ENCODE measurements around the gene AQP1.

Gene AQP1

DNA sequence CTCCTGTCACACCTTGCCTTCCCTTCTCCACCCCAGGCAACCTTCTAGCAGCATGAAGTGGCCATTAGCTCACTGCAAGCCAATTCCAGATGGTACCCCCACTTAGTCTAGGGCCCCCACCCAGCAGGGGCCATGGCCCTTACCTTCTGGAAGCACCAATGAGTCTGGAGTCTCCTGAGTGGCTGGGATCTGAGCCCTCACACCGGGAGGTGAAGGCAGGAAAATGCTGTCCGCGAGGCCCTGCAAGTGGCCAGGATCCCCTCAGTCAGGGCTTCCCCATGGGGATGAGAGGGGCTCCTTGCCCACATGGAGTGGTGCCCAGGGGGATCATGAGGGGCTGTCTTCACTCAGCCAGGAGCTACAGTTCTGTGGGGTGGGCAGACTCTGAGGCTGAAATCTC, 4.6 kb downstream of the AQP1 start:
- TF ChIP-seq ZNF274 (IDR thresholded peaks at IDR 0.05; ENCODE audit: low read depth, low read length), result no peak
- H3K4me3 ChIP-seq (ENCODE audit: low read length), result no peak overlapping the region

DNA sequence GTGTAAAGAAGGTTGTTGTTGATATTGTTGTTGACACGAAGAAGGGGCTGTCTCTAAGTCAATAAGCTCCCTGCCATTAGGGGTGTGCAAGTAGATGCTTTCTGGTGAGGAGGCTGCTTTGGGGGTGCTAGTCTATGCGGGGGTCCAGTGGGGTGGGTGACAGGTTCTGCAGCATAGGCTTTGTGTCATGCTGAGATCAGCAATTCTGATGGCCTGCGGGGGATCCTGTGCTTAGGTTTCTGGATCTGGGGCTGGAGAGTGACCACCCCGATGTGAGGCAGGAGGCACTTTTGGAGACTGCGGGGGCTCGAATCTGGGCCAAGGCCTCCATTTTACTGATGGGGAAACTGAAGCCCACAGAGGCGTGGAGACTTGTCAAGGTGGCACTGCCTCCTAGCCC, 5.1 kb downstream of the AQP1 start:
- H3K4me3 ChIP-seq (ENCODE audit: low read length), result no peak overlapping the region
- no peak for TF ChIP-seq ZNF274 (IDR thresholded peaks at IDR 0.05; ENCODE audit: low read depth, low read length)

DNA sequence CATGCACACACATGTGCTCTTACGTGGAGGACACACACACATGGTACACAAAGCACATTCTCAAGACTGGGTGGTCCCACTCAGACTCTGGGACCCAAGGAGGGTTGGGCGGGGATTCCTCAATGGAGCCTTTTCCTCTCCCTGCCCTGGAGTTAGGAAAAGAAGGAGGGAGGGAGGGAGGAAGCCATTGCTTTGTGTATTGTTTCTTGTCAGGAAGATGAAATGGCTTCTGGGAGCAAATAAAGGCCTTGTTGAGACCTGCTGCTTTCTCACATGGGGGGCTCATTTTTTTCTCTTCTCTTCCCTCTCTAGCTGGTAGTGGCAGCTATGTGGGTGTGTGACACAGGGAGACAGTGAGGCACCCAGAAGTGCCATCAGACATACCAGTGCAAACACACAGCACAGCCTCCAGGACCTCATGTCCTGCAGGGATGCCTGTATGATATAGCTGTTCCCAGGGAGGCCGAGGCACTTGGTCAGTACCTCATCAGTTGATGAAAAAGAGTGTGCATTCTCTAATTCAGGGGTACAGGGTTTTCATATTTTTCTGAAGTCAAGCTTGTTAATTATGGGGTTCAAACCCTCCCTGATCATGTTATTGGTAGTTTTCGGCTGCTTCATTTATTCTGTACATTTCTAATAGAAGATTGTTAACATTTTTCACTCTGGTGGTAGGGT, 5.7 kb downstream of the AQP1 start:
- H3K4me3 ChIP-seq (ENCODE audit: low read length), result no peak overlapping the region
- TF ChIP-seq ZNF274 (IDR thresholded peaks at IDR 0.05; ENCODE audit: low read depth, low read length), result no peak

- TF ChIP-seq ZNF274 (IDR thresholded peaks at IDR 0.05; ENCODE audit: low read depth, low read length), result no peak
- no peak overlapping the region for H3K4me3 ChIP-seq (ENCODE audit: low read length)
Measured at GRCh38 chr7:30918676-30919075, 7.0 kb downstream of the AQP1 start.

DNA sequence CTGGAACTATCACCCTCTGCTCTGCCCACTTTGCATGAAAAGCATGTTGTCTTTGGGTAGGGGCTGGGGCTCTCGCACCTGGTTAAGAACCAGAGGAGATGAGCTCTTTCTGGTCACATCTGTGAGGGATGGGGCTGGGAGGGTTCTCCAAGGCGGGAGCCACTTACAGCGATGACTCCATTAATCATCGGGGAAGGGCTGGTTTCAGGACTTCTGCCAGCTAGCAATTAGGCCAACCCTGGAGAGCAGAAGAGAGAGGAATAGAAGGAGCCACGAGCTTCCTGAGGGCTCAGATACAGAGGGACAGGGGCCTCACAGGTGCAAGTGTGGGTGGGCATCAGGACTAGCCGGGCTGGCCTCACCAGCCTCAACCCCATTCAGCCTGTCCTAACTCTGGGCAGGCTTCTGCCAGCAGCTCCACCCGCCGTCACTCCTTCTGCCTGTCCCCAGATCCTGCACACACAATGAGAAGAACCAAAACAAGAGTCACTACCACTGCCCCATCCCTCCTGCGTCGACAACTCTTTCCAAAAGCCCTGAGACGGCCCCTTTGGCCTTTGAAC, 8.4 kb downstream of the AQP1 start:
- no peak for TF ChIP-seq ZNF274 (IDR thresholded peaks at IDR 0.05; ENCODE audit: low read depth, low read length)
- H3K4me3 ChIP-seq (ENCODE audit: low read length), result no peak overlapping the region

DNA sequence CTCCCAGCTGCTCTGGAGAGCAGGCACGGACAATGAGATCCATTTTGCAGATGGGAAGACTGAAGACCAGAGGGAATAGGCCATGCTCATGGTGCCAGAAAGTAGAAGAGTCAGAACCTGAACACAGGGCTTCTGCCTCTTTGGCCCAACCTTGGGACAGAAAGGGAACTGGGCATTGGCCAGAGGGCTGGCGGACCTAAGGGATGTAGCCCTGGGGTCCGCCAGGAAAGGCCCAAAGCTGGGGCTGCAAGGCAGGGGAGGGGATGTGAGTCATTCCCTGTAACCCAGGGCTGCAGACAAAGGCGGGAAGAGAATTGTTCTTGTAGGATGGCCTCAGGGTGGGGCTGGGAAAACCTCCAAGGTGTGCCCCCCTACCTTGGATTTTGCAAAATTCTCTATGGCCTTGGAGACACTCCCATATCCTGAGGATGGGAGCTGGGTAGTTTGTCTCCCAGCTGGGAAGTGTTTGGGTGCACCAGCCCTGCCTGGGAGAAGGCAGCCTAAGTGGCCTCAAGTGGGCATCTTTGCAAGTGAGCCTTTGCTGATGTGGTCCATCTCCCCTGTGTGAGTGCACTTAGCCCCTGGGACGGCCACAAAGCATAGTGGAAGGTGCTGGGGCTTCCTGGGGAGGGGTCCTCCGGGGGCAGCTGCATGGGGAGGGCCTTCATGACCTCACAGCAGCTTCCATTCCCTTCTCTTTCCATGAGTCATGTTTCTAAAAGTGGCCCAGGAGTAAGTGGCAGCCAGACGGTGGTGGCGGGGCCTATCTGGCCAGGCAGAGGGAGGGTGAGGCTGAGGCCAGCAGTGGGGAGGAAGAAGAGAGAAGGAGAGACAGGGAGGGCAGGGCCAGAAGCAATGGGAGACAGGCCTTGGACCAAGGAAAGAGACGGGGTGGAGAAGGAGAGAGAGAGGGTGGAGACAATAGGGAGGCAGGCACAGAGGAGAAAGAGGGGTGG, 9.2 kb downstream of the AQP1 start:
- H3K4me3 ChIP-seq (ENCODE audit: low read length), result no peak overlapping the region
- no peak for TF ChIP-seq ZNF274 (IDR thresholded peaks at IDR 0.05; ENCODE audit: low read depth, low read length)

GRCh38 chr7:30921540-30922401, 10.1 kb downstream of the AQP1 start:
- H3K4me3 ChIP-seq (ENCODE audit: low read length), result no peak overlapping the region
- no peak for TF ChIP-seq ZNF274 (IDR thresholded peaks at IDR 0.05; ENCODE audit: low read depth, low read length)

GRCh38 chr7:30922596-30922995, 10.9 kb downstream of the AQP1 start:
- H3K4me3 ChIP-seq (ENCODE audit: low read length), result no peak overlapping the region
- no peak for TF ChIP-seq ZNF274 (IDR thresholded peaks at IDR 0.05; ENCODE audit: low read depth, low read length)

DNA sequence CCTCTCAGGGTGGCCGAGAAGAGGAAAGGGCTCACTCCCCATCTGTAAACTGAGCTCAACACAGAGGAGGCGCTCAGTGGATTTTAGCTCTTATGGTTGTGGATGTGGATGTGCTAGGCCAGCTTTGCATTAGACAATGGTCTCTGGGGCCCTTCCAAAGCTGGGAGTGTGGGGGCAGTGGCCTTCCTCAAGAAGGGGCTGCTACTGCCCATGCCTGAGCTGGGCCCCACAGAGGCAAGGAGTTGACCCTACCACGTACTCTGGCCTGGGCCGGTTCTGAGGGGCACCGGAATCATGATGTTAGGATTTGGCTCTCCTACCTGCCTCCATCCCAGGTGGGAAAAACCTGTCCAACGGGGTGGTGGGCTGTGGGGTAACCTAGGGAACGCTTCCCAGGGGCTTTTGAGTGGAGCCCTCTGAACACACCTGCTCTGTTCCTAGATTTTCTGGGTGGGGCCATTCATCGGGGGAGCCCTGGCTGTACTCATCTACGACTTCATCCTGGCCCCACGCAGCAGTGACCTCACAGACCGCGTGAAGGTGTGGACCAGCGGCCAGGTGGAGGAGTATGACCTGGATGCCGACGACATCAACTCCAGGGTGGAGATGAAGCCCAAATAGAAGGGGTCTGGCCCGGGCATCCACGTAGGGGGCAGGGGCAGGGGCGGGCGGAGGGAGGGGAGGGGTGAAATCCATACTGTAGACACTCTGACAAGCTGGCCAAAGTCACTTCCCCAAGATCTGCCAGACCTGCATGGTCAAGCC, 11.5 kb downstream of the AQP1 start:
- TF ChIP-seq ZNF274 (IDR thresholded peaks at IDR 0.05; ENCODE audit: low read depth, low read length), result no peak
- H3K4me3 ChIP-seq (ENCODE audit: low read length), result no peak overlapping the region

DNA sequence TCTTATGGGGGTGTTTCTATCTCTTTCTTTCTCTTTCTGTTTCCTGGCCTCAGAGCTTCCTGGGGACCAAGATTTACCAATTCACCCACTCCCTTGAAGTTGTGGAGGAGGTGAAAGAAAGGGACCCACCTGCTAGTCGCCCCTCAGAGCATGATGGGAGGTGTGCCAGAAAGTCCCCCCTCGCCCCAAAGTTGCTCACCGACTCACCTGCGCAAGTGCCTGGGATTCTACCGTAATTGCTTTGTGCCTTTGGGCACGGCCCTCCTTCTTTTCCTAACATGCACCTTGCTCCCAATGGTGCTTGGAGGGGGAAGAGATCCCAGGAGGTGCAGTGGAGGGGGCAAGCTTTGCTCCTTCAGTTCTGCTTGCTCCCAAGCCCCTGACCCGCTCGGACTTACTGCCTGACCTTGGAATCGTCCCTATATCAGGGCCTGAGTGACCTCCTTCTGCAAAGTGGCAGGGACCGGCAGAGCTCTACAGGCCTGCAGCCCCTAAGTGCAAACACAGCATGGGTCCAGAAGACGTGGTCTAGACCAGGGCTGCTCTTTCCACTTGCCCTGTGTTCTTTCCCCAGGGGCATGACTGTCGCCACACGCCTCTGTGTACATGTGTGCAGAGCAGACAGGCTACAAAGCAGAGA, 12.2 kb downstream of the AQP1 start:
- H3K4me3 ChIP-seq (ENCODE audit: low read length), result no peak overlapping the region
- TF ChIP-seq ZNF274 (IDR thresholded peaks at IDR 0.05; ENCODE audit: low read depth, low read length), result no peak

- TF ChIP-seq ZNF274 (IDR thresholded peaks at IDR 0.05; ENCODE audit: low read depth, low read length), result no peak
- no peak overlapping the region for H3K4me3 ChIP-seq (ENCODE audit: low read length)
Measured at GRCh38 chr7:30924624-30925023, 13.0 kb downstream of the AQP1 start.

DNA sequence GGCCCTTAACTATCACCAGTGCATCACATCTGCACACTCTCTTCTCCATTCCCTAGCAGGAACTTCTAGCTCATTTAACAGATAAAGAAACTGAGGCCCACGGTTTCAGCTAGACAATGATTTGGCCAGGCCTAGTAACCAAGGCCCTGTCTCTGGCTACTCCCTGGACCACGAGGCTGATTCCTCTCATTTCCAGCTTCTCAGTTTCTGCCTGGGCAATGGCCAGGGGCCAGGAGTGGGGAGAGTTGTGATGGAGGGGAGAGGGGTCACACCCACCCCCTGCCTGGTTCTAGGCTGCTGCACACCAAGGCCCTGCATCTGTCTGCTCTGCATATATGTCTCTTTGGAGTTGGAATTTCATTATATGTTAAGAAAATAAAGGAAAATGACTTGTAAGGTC, 13.5 kb downstream of the AQP1 start:
- TF ChIP-seq ZNF274 (IDR thresholded peaks at IDR 0.05; ENCODE audit: low read depth, low read length), result no peak
- no peak overlapping the region for H3K4me3 ChIP-seq (ENCODE audit: low read length)

GRCh38 chr7:30925913-30926312, 14.3 kb downstream of the AQP1 start:
- TF ChIP-seq ZNF274 (IDR thresholded peaks at IDR 0.05; ENCODE audit: low read depth, low read length), result no peak
- H3K4me3 ChIP-seq (ENCODE audit: low read length), result no peak overlapping the region

Data from GM08714 (cell line).